ENCODE measurements around the gene PTPN14.

Gene PTPN14

DNA sequence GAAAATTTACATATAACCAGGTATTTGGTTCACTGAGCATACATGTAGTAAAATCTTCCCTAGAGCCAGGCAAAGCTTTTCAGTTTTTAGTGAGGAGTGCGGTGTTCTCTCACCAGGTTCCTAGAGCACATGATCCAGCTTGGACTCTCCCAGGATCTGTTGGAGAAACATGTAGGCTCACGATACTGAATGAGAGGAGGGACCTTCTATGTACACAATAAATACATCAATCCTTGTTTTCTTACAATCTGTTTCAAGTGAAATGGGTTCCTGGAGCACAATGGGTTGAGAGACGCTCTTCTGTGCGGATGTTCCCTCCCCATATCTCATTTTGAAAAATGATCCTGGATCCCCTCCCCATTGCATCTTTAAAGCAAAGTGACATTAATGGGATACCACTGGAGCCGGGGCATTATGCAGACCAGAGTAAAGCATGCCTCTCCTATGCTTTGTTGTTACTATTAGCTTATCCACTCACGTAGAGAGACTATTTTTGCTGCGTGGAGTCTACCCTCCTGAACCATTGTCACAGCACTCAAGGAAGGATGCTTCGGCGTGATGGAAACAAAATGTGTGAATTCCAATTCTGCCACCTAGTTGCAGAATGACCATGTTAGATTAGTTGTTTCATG is 251.1 kb downstream of the PTPN14 start:
- in situ Hi-C loops (cut with MboI; ENCODE audit: low sequenced_read_pairs, unreplicated experiment), result no loop called here
- TF ChIP-seq, protein P1, sequence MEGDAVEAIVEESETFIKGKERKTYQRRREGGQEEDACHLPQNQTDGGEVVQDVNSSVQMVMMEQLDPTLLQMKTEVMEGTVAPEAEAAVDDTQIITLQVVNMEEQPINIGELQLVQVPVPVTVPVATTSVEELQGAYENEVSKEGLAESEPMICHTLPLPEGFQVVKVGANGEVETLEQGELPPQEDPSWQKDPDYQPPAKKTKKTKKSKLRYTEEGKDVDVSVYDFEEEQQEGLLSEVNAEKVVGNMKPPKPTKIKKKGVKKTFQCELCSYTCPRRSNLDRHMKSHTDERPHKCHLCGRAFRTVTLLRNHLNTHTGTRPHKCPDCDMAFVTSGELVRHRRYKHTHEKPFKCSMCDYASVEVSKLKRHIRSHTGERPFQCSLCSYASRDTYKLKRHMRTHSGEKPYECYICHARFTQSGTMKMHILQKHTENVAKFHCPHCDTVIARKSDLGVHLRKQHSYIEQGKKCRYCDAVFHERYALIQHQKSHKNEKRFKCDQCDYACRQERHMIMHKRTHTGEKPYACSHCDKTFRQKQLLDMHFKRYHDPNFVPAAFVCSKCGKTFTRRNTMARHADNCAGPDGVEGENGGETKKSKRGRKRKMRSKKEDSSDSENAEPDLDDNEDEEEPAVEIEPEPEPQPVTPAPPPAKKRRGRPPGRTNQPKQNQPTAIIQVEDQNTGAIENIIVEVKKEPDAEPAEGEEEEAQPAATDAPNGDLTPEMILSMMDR (IDR thresholded peaks at IDR 0.05; ENCODE audit: borderline replicate concordance, control extremely low read depth, extremely low read depth, insufficient read depth, missing control alignments), result no peak

More for the DNA sequence above, 251.1 kb downstream of the PTPN14 start:
- no peak for DNase-seq (ENCODE audit: low spot score)
